Effector CD4-positive, alpha-beta T cell (primary cell): ENCODE data around the gene GGNBP2.

Source experiments
- DNase-seq: peaks from one replicate; pipeline ENCODE4 v3.0.0-alpha.2; 2020

The GGNBP2 gene

DNA sequence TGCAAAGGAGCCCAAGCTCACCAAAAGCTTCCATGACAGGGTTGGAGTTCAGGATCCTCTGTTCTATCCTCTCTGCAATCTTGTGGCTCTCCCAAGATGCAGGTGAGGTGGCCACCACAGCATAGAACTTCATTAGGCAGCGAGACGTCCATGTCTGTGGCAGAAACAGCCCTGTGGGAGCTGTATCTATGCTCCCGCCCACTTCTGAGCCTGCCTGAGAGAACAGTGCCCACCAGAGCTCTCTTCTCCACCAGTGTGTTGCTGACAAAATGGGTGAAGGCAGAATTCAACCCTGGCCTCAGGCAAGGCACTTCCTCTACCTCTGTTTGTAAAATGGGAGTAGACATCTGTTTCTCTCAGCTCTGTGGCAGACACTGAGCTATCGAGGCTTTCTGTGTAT, 28.9 kb upstream of the GGNBP2 start:
- DNase-seq, result no peak

DNA sequence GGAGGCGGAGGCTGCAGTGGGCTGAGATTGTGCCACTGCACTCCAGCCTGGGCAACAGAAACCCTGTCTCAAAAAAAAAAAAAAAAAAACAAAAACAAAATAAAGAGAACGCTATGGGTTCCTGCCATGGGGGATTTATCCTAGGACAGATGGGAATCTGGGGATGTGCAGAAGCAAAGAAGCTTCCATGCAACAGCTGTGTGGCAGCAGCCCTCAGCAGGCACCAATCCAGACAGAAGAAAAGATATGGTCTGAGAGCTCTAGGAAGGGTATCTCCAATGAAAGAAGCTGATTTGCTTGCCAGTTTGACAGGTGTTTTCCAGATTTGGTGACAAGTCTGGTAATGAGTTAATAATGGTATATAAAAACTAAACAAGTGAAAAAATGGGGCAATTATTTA, 21.6 kb upstream of the GGNBP2 start:
- DNase-seq, result no peak

DNA sequence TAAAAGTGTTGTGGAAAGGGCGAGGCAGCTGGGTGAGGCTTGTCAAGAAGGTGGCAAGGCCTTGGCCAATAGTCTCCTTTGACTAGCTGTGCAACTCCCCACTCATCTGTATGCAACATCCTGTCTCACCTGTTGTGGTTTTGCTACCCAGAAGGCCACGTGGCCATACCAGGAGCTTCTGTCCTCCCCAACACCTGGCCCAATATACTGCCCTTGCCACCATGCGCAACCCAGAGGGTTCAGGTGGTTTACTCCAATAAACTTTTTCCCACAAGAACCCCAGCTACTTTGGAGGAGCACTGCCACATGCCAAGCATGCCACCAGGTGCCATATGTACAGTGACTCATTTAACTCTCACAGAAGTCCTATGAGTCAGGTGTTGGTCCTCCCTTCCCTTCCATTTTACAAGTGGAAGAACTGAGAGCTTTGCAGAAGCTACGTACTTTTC, 20.3 kb upstream of the GGNBP2 start:
- no peak for DNase-seq

DNA sequence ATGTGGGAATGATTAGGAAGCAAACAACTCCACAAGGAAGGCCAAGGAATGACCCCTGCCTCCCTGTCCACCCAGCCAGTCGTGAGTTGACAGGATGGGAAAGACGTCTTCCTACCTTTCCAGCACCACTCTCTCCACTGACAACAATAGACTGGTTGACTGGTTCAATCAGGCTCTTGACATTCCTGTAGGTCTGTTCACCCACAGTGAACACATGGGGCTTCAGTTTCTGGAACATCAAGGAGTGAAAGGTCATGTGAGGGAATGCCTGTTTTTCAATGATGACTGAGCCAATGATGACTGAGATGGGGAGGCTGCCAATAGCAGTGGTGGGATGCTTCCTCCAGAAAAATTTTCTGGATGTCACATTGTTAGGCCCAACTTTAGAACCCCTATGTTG, 19.6 kb upstream of the GGNBP2 start:
- DNase-seq, result no peak

DNA sequence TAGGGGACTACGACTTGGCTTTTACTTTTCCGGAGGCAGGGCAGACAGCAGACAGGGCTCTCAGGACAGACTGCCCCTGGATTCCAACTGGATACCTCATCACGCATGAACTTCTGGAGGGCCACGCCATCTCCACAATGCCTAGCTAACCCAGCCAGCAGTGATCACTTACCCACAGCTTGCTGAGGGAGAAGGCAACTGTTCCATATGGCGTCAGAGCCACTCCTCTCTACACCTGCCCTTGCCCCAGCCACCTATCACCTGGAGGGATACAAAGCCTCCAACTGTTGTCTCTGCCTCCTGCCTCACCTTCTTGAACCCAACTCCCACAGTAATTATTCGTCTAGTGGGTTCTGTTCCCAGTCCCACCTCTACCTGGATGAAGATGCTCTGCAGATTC, 18.8 kb upstream of the GGNBP2 start:
- DNase-seq, result no peak

DNA sequence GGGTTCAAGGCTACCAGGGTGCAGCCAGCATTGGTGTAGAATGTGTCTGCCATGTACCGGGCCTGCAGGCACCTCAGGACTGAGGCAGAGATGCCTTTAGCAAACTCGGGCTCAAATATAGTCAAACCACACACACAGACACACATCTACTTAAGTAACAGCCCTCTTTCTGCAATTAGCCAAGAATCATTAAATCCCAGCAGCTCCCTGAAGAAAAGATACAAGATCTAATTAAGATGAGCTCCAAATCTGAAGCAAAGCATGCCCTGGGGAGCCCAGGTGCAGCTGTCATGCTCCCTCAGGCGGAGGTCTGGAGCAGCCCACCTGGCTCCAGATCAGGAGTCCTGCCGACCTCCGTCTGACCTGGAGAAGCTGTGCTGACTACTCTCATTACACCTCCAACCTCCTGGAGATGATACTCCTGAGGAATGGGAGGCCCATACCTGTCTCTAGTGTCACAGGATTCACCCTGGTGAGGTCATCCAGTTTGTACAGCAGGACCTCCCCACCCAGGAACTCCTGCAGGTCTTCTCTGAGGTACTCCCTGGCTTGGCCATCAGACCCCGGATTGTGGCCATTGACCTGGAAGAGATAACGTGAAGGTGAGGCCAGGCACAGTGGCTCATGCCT, 17.0 kb upstream of the GGNBP2 start:
- no peak for DNase-seq

DNA sequence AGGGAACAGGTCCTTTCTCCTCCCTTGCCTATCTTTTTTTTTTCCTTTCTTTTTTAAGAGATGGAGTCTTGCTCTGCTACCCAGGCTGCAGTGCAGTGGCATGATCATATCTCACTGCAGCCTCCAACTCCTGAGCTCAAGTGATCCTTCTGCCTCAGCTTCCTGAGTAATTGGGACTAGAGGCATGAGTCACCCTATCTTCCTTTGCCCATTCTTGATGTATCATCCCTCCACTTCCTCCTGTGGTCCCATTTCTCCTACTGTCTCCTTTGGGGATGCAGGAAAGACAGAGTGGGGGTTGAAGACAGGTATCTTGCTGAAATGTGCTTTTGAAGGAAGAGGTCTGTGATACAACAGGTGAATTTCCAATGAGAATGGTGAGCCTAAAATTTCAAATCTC, 15.6 kb upstream of the GGNBP2 start:
- no peak for DNase-seq

DNA sequence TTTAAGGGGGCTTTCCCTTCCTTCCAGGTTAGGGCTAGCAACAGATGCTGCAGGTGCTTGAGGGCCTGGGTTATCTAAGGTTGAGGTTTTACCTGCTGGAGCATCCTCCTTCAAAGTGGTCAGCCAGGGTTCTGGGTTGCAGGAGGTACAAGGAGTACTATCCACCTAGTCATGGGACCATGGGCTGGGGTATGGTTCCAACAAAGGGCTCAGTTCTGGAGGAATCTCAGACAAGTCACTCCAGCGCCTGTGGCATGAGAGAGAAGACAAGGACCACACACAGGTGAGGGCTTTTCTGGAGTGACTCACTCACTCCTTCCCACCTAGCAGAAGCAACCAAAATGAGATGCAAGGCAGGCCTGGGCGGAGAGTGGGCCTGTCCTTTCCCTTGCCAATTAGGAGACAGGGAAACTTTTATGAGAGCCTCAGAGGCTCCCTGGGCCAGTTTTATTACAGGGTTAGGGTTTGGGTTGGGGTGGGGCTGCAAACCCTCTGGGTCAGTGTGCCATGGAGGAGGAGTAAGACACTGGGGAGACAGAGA, 12.2 kb upstream of the GGNBP2 start:
- no peak for DNase-seq

DNA sequence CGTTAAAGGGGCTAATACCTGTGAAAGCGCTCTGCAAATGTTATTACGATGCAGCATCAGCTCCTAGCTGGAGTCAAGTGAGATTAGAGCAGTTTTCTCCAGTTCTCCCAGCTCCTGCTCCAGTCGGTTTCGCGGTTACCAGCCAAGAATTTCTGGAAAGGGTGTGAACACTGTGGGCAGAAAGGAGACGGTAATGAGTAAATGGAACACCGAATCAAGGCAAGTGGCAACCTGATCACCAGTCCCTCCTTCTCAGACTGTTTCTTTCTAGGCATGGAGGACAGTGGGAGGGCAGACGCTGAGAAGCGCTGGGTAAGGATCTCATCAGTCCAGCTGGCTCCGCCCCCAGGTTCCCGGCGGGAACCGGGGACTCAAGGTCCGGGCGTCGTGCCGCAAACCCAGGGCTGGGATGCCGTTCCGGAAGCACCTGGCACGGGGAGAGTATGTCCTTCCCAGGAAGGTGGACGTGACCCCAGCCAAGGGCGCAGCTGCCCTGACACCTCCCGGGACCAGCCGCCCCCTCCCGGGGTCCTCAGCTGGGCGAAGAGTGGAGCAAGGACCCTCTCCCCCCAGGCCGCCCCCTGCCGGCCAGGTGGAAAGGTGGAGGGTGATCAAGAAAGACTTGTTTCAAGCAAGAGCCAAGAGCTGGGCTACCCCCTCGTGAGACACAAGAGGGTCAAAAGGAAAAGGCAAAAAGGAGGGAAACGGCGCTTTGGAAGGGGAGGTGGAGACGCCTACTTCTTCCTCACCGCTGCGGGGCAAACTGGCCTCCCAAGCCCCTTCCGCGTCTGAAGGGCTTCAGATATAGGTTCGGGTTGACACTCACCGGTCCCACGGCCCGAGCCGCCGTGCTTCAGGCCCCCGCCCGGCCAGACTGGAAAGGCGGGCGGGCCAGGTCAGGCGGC, 10.5 kb upstream of the GGNBP2 start:
- DNase-seq, result peak; percentile 37

DNA sequence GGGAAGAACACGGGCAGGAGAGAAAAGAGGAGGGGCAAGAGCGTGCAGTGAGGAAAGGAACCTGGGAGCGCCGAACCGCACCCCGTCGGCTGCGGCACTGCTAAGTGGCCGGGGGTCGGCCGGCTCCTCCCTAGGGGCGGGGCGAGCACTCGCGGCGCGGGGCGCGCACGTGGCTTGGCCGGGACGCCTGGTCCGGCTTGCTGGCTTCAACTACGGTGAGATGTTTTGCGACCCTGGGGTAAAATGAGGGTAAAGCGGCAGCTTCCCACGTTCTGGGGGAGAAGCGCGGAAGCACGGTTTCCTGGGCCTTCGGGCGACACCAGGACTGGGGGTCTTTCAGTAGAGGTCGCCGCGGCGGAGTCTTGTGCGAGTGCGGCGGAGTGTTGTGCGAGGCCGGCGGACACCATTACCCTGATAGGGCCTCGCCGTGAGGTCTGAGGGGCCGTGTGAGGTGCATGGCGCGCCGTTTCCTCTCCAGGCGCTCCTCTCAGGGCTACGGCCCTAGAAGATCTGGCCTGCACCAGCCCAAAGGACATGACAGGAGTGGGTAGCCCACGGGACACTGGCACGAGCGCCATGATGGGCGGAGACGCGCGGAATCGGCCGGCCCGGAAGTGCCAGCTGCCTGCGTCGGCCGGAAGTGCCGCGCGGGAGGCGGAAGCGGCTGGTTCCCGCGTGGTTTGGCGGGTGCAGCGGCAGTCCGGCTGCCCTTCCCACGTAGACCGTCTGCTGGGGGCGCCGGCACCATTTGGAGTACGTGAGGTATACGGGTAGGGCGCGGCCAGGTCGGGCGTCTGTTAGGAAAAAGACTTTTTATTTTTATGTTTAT, 9.7 kb upstream of the GGNBP2 start, which contains the start of the genes MYO19 and PIGW:
MYO19 (minus strand) TSS at position 29 of the 829 bp plus-strand sequence. CDS start 2,330 bp downstream, outside the sequence.
PIGW (plus strand) TSS at position 148 of the 829 bp plus-strand sequence. CDS start 2,115 bp downstream, outside the sequence.
- peak; percentile 78 for DNase-seq

DNA sequence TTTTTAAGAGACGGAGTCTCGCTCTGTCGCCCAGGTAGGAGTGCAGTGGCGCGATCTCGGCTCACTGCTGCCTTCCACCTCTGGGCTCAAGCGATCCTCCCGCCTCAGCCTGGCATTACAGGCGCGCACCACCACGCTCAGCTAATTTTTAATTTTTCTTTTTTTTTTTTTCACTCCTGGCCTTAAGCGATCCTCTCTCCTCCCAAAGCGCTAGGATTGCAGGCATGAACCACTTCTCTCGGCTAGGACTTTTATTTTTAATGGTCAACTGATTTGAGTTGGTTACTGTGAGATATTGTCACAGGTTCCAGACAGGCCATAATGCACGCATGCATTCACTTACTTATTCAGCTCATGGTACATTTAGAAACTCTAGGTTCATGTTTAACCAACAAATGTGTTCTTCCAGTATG, 9.0 kb upstream of the GGNBP2 start:
- no peak for DNase-seq

DNA sequence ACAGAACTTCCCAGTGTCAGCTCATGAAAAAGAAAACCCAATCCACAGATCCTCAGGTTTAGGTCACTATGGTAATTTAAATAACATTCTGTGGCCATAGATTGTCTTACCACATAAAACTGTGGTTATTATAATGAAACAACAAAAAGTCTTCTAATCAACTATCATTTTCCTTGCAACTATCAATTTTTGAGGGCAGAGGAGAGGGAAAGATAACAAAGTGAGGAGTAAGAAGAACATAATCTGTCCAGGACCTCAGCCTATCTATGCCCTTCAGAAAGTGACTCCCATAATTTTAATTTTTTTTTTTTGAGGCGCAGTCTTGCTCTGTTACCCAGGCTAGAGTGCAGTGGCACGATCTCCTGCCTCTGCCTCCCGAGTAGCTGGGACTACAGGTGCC, 4.0 kb upstream of the GGNBP2 start:
- DNase-seq, result no peak

DNA sequence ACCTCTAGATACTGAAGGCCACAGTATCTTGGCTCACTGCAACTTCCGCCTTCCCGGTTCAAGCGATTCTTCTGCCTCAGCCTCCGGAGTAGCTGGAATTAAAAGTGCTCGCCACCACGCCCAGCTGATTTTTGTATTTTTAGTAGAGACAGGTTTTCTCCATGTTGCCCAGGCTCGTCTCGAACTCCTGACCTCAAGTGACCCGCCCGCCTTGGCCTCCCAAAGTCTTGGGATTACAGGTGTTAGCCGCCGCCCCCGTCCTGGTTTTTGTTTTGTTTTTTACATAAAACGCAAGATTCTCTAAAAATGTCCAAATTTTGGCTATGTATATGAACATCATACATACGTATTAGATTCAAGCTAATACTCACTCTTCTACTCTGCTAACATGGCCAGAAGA, 2.0 kb upstream of the GGNBP2 start:
- no peak for DNase-seq

DNA sequence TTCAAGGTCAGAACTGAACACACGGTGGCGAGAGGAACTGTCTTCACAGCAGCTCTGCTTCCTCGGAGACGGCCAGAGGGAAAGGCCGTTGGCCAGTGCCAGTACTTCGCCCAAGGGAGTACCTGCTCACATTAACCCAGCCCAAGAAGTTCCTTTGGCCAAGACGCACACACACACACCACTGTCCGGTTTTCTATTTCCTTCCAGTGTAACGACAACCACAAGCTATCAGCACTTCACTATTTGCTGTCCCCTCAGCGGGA, 744 bp upstream of the GGNBP2 start:
- no peak for DNase-seq

DNA sequence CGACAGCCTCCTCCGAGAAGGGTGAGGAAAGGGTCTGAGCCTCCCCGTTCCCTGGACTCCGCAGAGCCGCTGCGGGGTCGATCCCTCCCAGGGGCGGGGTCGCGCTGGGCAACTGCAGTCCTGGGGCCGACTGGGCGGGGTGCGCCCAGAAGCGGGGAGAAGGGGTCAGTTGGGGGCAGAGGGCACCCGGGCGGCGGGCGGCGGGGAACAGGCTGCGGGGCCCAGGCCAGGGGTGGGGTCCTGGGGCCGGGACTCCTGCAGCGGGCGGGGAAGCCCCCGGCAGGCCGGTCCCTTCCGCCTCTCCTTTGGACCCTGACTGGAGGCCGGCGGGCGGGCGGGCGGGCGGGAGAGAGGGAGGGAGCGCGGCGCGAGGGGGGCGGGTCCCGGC, 352 bp downstream of the GGNBP2 start:
- no peak for DNase-seq

DNA sequence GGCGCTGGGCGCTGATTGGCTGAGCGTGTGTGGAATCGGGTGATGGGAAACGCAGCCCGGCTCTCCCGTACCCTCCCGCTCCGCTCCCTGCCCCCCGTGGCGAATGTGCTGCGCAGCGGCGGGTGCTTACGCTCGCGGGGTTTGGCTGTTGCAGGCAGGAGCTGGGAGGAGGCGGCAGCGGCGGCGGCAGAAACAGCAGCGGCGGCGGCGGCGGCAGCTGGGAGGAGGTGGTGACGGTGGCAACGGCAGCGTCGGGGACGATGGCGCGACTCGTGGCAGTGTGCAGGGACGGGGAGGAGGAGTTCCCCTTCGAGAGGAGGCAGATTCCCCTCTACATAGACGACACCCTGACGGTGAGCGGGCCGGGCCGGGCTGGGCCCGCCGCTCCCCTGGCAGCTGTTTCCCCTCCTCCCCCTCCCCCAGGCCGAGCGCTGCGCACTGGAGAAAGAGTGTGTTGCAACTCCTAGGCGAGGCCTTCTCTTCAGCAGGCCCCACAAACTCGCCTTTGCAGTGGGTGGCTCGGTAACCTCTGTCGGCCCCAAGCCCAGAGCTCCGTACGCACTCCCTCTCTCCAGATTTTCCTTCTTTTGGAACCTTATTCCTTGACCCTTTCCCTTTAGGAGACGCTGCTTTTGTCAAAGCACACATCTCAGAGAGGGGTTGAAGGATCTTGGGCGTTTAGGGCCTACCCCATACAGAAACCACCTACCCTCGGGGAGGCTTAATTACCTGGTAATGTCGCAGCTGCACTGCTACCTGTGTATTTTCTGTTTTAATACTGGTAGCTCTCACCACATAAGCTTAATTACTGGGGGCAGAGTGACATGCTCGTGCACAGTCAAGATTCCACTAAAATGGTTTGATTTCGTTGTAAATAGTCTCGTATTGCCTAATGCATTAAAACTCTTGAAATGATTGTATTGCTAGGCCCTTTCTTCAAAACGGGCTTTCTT, 1.0 kb downstream of the GGNBP2 start:
- DNase-seq, result peak; percentile 96

DNA sequence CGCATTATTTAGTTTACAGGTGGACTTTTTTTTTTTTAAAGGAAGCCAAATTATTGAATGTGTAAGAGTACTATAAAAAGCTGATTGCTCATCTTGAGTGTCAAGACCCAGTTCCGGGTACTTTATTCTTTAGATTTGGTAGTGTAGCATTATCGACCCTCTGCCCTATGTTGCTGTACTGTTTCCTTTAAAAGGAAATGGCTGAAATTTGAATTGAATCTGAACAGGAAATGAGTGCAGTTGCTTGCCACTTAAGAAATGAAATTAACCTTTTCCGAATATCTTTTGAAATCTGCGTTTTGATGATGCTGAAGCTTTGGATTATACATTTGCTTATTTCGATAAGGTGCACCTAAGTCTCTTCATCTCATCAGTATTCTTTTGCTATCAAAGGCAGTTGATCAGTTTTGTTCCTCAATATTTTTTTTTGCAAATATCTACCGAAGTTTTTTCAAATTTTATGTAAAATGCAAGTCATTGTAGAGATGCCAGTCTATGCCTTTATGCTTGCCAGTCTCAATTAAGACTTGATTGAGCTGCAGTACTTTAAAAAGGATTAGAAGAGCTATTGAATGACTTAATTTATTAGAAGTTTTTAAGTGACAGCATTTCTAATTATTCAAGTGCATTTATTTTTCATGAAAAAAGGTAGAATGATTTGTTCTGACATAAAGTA, 1.8 kb downstream of the GGNBP2 start:
- no peak for DNase-seq

DNA sequence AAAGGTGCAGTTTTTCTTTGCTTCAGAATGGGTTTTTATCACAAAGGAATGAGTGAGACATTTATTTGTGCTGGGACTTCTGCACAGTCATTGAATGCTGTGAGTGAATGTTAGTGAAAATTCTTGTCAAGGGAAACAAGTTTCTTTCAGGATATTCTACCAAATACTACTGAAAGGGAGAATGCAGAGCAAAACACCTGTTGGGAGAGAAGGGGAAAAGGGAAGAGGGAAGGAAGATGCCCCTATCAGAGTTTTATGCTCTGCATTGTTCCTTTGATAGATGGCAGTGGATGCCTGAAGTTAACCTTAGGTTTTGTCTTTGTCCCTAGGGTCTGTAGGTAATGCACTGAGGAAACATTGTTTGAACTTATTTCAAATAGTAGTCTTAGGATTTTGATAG, 3.1 kb downstream of the GGNBP2 start:
- DNase-seq, result no peak

DNA sequence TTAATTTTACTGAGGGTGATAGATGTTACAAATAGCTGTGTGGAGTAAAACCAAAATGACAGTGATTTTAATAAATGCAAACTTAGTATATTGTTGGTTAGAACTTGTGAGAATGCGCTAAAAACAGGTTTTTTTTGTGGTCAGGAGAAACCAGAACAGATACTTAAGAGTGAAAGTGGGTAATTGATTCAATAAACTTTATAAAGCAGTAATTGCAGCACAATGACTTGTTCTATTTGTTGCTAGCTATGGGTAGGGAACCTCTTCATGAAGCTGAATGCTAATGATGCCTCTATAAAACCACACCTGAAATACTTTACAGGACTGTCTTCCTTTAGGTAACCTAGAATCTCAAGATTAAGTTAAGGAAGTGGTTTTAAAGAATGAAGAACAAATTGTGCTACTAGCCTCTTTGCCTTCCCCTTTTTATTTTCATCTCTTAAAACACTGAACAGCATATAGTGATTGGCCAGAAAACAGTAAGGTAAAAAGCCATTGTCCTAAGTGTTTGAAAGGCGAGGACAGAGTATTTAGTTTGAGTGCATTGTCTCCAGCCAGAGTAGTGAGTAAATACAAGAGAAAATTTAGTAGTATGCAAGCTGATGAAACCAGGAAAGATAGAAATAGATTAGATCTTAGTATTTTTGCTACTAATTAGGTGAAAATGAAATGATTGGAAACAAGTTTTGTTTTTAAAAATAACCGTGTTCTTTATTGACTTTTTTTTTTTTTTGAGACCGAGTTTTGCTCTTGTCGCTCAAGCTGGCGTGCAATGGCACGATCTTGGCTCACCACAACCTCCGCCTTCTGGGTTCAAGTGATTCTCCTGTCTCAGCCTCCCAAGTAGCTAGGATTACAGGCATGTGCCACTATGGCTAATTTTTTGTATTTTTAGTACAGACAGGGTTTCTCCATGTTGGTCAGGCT, 6.0 kb downstream of the GGNBP2 start:
- no peak for DNase-seq

DNA sequence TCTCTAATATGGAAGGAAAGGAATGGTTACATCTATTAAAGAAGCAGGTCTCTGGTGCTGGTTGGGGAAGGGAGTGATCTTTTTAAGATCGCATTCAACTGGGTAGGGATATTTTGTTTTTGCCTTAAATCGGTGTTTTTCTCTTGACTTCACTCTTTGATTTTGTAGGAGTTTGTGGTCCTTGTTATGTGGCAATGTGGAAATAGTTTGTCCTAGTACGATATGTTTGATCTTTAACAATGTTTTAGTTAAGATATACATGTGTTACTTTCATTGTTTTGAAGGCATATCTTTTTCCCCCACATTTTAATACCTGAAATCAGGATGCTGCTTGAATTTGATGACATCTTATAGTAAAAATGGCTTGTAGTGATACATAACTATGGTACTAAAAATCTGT, 8.7 kb downstream of the GGNBP2 start:
- DNase-seq, result no peak
